HG02623 (cell line): Measurements from ENCODE around the gene TNK1.

Experiments used
- ATAC-seq: cut with Tn5 transposase; IDR thresholded peaks from one replicate; pipeline ENCODE4 v1.9.1; 2021; ENCODE audit warnings: moderate library complexity; ENCODE audit not compliant: unreplicated experiment

The TNK1 gene

DNA sequence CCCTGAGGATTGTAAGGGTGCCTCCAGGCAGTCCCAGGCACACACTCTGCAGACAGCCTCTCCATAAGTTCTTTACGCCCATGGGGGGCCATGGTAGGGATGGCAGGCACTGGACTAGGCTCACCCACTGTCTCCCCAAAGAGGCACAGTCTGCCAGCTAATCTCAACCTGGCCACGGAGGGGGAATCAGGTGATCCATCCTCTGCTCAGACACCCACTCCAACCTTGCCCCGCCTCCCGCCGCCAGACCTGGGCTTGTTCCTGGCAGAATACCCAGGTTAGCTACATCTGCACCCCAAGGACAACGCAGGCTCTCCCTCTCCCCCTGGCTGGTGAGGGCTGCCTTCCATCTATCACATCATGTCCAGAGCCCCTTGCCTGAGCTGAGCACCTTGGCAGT lies 28.0 kb downstream of the TNK1 start:
- ATAC-seq, result no peak

DNA sequence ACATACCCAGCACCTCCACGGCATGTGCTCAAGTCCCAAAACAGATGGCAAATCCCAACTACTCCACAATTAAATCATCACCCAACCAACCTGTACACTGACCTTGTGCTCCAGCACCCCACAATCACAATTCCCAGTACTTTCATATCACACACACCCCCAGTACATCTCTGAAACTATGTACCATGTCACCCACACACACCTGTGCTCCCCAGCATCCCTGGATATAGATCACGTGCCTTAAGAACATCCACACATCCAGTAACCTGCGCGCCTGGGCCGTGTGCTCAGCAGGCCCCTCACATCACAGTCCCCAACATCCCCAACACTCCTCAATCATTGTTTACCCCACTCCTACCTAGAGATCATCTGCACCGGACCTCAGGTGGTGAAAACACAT lies 28.8 kb downstream of the TNK1 start:
- no peak for ATAC-seq

- ATAC-seq, result no peak
These were observed 29.9 kb downstream of the TNK1 start for GRCh38 chr17:7410634-7411426.

DNA sequence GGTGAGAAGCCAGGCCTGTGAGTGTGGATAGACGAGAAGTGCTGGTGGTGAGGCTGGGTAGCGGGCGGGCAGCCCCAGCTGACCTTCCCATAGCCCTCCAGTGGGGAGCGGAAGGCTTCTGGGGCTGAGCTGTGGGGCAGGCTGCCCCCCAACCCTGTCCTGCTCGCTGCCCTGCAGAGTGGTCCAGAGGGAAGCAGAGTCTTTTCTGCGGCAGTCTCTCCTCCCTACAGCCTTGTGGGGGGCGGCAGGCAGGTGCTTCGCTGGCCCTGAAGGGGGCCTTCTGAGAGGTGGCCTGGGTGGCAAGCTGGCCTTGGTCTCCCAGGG lies 30.5 kb downstream of the TNK1 start:
- no peak for ATAC-seq

GRCh38 chr17:7413346-7413985 lies 32.6 kb downstream of the TNK1 start:
- ATAC-seq, result no peak

DNA sequence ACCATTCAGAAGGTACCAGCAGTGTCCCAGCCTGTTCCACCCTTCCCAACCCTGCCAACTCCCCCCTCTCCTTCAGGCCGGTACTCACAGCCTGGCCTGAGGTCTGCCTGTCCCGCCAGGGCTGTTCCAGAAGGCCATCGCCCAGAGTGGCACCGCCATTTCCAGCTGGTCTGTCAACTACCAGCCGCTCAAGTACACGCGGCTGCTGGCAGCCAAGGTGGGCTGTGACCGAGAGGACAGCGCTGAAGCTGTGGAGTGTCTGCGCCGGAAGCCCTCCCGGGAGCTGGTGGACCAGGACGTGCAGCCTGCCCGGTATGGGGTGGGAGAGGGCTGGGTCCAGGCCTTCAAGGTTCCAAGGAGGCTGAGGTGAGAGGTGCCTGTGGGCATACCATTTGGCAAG lies 33.9 kb downstream of the TNK1 start:
- ATAC-seq, result no peak

DNA sequence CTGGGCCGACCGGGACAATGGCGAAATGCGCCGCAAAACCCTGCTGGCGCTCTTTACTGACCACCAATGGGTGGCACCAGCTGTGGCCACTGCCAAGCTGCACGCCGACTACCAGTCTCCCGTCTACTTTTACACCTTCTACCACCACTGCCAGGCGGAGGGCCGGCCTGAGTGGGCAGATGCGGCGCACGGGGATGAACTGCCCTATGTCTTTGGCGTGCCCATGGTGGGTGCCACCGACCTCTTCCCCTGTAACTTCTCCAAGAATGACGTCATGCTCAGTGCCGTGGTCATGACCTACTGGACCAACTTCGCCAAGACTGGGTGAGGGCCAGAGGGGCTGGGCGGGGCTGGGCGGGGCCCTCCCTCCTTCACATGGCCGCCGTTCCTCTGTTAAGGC lies 34.9 kb downstream of the TNK1 start:
- ATAC-seq, result no peak

DNA sequence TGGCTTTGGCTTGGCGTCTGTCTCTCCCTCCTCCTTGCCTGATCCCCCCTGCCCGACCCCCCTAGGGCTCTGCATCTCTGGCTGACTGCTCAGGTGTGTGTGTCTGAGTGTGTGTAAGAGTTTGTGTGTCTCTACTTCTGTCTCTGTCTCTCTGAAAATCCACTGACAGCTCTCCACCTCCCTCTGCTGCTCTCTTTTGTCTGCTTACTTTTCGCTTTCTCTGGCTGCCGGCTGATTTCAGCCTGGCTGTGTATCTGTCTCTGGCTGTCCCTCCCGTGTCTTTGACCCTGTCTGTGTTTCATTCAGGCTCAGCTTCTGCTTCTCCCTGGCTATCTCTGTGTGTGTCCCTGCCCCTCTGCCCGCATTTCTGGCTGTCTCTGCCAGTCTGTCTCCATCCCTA lies 35.4 kb downstream of the TNK1 start:
- ATAC-seq, result no peak

GRCh38 chr17:7417056-7417655 lies 36.3 kb downstream of the TNK1 start:
- no peak for ATAC-seq

- ATAC-seq, result no peak
These were observed 37.7 kb downstream of the TNK1 start for GRCh38 chr17:7418472-7419152.

- no peak for ATAC-seq
These were observed 39.1 kb downstream of the TNK1 start, which contains the start of gene SPEM1 for GRCh38 chr17:7419819-7420610. Gene SPEM1 (plus strand): TSS chr17:7420324. CDS start chr17:7420385, 61 bp downstream.

DNA sequence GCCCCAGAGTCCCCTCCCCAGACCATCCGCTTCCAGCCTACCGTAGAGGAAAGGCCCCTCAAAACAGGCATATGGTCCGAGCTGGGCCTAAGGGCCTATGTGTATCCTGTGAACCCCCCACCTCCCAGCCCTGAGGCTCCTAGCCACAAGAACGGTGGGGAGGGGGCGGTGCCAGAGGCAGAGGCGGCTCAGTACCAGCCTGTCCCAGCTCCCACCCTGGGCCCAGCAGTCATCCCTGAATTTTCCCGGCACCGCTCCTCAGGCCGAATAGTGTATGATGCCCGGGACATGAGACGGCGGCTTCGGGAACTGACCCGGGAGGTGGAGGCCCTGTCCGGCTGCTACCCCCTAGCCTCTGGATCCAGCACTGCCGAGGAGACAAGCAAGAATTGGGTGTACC lies 40.3 kb downstream of the TNK1 start:
- ATAC-seq, result no peak

DNA sequence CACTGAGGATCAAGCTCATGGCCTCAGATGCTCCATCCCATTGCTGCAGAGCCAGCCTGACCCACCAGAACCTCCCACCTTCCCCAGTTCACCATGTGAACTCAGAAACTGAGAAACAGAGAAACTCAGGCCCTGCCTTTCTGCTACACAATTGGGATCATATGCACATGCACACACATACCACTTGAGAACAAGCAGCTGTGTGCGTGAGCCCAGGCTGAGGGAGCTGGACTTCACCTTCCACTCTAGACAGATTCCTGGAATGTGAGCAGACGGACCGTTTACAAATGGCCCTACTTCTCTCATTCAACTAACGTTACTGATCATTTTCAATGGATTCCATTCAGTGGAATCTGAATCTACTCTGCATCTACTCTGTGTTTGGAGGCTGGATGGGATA lies 42.8 kb downstream of the TNK1 start:
- ATAC-seq, result no peak

DNA sequence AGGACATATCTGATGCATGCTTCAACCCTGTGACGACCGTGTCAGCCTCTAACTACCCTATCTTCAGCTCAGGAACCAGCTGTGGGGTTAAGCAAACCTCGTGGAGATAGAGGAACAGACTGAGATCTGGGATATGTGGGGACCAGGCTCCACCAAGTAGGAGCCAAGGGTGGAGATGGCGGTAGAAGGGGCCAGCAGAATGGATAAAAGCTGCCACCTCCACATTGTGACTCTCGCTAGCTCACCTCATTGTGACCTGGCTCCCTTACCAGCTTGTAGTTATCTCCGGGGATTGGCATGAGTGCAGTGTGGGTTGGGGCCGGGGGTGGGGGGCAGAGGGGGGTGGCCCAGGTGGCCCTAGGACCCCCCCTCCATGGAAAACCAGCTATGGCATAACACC lies 44.4 kb downstream of the TNK1 start, which contains the start of gene SPEM2:
TSS of gene SPEM2 (plus strand) at position 301 of the 400 bp plus-strand sequence. CDS start at position 374, 73 bp downstream.
- ATAC-seq, result no peak

DNA sequence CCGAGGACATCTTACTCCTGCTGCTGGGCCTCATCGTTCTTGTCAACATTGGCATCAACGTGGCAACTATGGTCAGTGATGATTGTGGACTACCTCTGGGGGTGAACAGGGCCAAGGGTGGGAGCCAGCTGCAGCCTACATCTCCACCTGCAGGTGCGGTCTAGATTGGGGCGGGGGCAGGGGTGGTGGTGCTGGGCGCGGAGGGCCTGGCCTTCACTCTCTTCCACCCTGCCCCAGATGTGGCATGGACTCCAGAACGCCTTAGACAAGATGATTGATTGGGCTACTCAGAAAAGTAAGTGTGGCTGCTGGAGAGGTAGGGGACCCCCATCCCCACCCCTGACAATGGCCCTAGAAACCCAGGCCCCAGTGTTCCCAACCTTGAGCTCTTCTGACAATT lies 44.9 kb downstream of the TNK1 start:
- no peak for ATAC-seq

DNA sequence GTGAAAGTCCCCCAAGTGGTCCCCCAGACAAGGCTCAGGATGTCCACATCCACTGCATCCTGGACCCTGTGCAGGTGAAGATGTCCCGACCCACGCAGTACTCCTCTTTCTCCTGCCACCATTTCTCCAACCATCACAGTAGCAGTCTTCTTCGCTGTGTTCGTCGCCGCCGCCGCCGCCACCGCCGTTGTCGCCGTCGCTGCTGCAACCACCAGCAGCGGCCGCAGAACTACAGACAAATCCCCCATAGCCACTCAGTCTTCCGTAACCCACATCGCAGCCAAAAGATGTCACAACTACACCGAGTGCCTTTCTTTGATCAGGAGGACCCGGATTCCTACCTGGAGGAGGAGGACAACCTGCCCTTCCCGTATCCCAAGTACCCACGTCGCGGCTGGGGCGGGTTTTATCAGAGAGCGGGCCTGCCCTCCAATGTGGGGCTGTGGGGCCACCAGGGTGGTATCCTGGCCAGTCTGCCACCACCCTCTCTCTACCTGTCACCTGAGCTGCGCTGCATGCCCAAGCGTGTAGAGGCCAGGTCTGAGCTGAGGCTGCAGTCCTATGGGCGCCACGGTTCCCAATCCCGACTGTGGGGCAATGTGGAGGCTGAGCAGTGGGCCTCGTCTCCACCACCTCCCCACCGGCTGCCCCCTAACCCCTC lies 45.4 kb downstream of the TNK1 start:
- no peak for ATAC-seq

- no peak for ATAC-seq
These were observed 46.1 kb downstream of the TNK1 start for GRCh38 chr17:7426896-7427489.

DNA sequence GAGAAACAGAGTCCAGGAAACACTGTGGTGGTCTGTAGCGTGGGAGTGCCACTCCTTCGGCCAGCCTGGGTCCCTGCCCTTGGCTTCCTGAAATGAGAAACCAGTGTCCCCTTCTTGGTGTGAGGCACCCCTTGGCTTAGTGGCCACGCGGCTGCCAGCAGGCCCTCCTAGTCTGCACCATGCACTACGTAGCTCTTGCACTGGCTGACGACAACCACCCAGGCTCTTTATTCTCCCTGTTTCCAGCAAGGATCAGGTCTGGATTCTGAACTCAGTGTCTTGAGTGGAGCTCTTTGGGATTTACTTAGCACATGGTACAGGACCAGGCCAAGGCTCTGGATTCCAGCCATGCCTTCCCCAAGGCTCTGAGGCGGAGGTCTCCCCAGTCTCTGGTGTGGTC lies 46.7 kb downstream of the TNK1 start:
- no peak for ATAC-seq

DNA sequence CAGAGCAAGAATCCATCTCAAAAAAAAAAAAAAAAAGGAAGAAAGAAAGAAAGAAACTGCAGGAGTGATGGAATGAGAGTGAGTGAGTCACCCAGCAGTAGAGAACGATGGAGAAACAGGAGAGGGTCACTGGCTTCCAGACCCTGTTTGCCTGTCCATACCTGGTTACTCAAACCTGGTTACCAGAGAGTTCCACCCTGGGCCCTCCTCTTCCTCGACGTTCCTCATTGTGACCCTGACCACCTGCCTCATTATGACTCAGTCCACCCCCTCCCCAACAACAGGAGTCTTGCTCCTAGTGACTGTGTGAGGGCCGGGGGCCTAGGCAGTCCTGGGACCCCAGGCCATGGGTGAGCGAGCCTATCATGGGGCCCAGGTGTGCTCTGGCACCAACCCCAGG lies 47.7 kb downstream of the TNK1 start, which contains the start of gene SPEM3:
TSS of gene SPEM3 (plus strand) at position 301 of the 400 bp plus-strand sequence. CDS start at position 347, 46 bp downstream.
- ATAC-seq, result no peak

GRCh38 chr17:7429722-7430121 lies 48.8 kb downstream of the TNK1 start:
- no peak for ATAC-seq
